Endodermal cell (in vitro differentiated cells): ENCODE measurements around the gene NADK. TPM values are rescaled to one million over a fixed set of nuclear protein-coding genes. Genes with fewer than 3 reads are reported as not detected.

Experiments
- DNase-seq: peaks from one replicate; pipeline ENCODE4 v3.0.0-alpha.2; 2017
- H3K27ac ChIP-seq: 2 replicates; pipeline ENCODE4 v1.5.1; 2013; ENCODE audit warnings: mild to moderate bottlenecking, low read depth, low read length, moderate library complexity
- H3K27me3 ChIP-seq: 2 replicates; pipeline ENCODE4 v1.6.1; 2013; ENCODE audit warnings: mild to moderate bottlenecking, low read length, moderate library complexity; ENCODE audit not compliant: insufficient read depth, control insufficient read depth, poor library complexity, severe bottlenecking
- H3K36me3 ChIP-seq: 2 replicates; pipeline ENCODE4 v1.7.0; 2013; ENCODE audit warnings: mild to moderate bottlenecking, low read length, moderate library complexity; ENCODE audit not compliant: control insufficient read depth, insufficient read depth
- H3K4me1 ChIP-seq: one replicate; pipeline ENCODE4 v1.7.0; 2013; ENCODE audit warnings: low read length; ENCODE audit not compliant: control insufficient read depth, insufficient read depth
- H3K4me3 ChIP-seq: 2 replicates; pipeline ENCODE4 v1.5.1; 2013; ENCODE audit warnings: mild to moderate bottlenecking, low read length, moderate library complexity
- H3K9ac ChIP-seq: 2 replicates; pipeline ENCODE4 v1.6.1; 2013; ENCODE audit warnings: mild to moderate bottlenecking, low read length, moderate library complexity; ENCODE audit not compliant: poor library complexity, severe bottlenecking; ENCODE audit errors: extremely low read depth
- H3K9me3 ChIP-seq: 2 replicates; pipeline ENCODE4 v1.6.1; 2013; ENCODE audit warnings: mild to moderate bottlenecking, low read length, moderate library complexity; ENCODE audit not compliant: control insufficient read depth
- H3K27ac Mint-ChIP-seq: 2 replicates; pipeline ENCODE4 v1.8.0; 2020; ENCODE audit warnings: mixed read lengths
- H3K27me3 Mint-ChIP-seq: 2 replicates; pipeline ENCODE4 v1.8.0; 2021; ENCODE audit warnings: mild to moderate bottlenecking, mixed read lengths; ENCODE audit not compliant: insufficient read depth
- H3K36me3 Mint-ChIP-seq: 2 replicates; pipeline ENCODE4 v1.8.0; 2020; ENCODE audit warnings: low read depth, mixed read lengths
- H3K4me1 Mint-ChIP-seq: 2 replicates; pipeline ENCODE4 v1.8.0; 2020; ENCODE audit warnings: mixed read lengths
- H3K4me3 Mint-ChIP-seq: 2 replicates; pipeline ENCODE4 v1.8.0; 2020; ENCODE audit warnings: mild to moderate bottlenecking, moderate library complexity, mixed read lengths
- H3K9me3 Mint-ChIP-seq: 2 replicates; pipeline ENCODE4 v1.8.0; 2020; ENCODE audit warnings: mild to moderate bottlenecking, mixed read lengths
- WGBS, 2 experiments: methylation state at CpG; one replicate each; pipeline versions ENCODE4 v1.1.5 to v1.1.7; 2013; ENCODE audit warnings: missing lambda C conversion rate in 2 of 2, mixed read lengths in 1 of 2; ENCODE audit not compliant: insufficient coverage in 1 of 2, insufficient read length in 1 of 2; 5-methylcytosine and 5-hydroxymethylcytosine counted together
- total RNA-seq, 2 donors: library from RNA; stranded (reverse); fragmentation: NEBNext Ultra II Directional in 1 of 2; extraction: Animal tissue kit (Norgen Biotek cat#: 25700) in 1 of 2; gene quantifications; 2 replicates in 1 of 2; 3 replicates in 1 of 2; pipeline ENCODE4 v1.2.1, GENCODE V29; 2021
- TF ChIP-seq, protein P1 (sequence below): fragments of 200-600 bp; sonication (generic); conservative IDR thresholded peaks from 2 replicates; pipeline ENCODE4 v1.5.0; 2021; ENCODE audit warnings: antibody characterized with exemption, mild to moderate bottlenecking

Gene NADK
- total RNA-seq, 2 donors from 2014 or later = 75.2 to 81.6 TPM

DNA sequence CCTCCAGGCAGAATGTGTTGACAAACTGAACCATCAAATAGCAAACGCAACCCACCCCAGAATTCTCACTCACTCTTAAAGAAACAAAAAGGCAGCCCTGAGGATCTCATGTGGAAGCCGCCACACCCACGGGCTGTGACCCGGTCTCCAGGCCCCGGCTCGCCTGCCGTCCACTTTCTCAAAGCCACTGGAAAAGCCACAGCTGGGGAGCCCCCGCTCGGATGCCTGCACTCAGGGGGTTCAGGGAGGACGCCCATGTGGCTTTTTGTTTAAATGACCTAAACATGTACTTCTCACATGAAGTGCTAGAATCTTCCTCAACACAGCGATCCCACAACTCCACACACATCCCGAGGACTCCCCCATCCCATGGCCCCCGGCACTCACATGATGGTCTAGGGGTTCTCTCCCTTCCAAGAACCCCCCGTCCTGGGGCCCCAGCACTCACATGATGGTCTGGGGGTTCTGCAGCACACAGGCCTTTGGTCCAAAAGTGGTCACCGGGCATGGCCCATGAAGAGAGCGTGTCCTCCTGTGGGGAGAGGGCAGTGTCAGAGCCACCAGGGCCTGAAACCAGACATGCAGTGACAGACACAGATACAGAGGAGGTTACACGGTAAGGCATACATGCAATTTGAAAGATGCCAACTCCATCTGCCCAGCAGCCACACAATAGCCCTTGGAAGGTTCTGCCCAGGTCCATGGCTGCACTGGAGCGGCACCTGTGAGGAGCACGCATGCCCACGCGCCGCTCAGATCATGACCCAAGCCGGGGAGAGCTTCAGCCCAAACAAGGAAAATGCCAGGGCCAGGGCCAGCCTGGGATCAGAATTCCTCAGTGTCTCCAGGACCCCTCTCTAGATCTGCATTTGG, 16.5 kb downstream of the NADK start:
- WGBS, 2 experiments = 96 to 97% methylated on average over 13 to 23 of the region's 23 CpGs
- H3K9ac ChIP-seq = no peak overlapping the region
- H3K27me3 ChIP-seq = no peaks in the 10 kb centered on the region
- H3K9me3 ChIP-seq = no peaks in the 10 kb centered on the region
- no peak overlapping the region for H3K4me3 ChIP-seq
- no peaks in the 10 kb centered on the region for H3K4me1 ChIP-seq
- TF ChIP-seq, protein P1, sequence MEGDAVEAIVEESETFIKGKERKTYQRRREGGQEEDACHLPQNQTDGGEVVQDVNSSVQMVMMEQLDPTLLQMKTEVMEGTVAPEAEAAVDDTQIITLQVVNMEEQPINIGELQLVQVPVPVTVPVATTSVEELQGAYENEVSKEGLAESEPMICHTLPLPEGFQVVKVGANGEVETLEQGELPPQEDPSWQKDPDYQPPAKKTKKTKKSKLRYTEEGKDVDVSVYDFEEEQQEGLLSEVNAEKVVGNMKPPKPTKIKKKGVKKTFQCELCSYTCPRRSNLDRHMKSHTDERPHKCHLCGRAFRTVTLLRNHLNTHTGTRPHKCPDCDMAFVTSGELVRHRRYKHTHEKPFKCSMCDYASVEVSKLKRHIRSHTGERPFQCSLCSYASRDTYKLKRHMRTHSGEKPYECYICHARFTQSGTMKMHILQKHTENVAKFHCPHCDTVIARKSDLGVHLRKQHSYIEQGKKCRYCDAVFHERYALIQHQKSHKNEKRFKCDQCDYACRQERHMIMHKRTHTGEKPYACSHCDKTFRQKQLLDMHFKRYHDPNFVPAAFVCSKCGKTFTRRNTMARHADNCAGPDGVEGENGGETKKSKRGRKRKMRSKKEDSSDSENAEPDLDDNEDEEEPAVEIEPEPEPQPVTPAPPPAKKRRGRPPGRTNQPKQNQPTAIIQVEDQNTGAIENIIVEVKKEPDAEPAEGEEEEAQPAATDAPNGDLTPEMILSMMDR = no peak
- H3K4me3 Mint-ChIP-seq = no peak overlapping the region
- peaks cover 37% of the 10 kb centered on the region for H3K36me3 ChIP-seq
- peaks cover 68% of the 10 kb centered on the region for H3K36me3 Mint-ChIP-seq
- DNase-seq = no peak
- no peak overlapping the region for H3K27ac ChIP-seq
- no peaks in the 10 kb centered on the region for H3K27me3 Mint-ChIP-seq
- no peaks in the 10 kb centered on the region for H3K4me1 Mint-ChIP-seq
- no peaks in the 10 kb centered on the region for H3K9me3 Mint-ChIP-seq
- H3K27ac Mint-ChIP-seq = no peak overlapping the region

GRCh38 chr1:1760715-1761114, 17.6 kb downstream of the NADK start:
- Mint-ChIP-seq H3K9me3 (no peaks in the 10 kb centered on the region), H3K27ac (no peak overlapping the region), H3K27me3 (no peaks in the 10 kb centered on the region), H3K4me3 (no peak overlapping the region), H3K4me1 (no peaks in the 10 kb centered on the region), H3K36me3 (peaks cover 70% of the 10 kb centered on the region)
- no peak for DNase-seq
- Histone ChIP-seq H3K27me3 (no peaks in the 10 kb centered on the region), H3K9ac (no peak overlapping the region), H3K4me3 (no peak overlapping the region), H3K27ac (no peak overlapping the region), H3K9me3 (no peaks in the 10 kb centered on the region), H3K4me1 (no peaks in the 10 kb centered on the region), H3K36me3 (peaks cover 41% of the 10 kb centered on the region)
- WGBS, 2 experiments = 95 to 96% methylated on average over 10 of the region's 10 CpGs
- TF ChIP-seq, protein P1 = no peak

DNA sequence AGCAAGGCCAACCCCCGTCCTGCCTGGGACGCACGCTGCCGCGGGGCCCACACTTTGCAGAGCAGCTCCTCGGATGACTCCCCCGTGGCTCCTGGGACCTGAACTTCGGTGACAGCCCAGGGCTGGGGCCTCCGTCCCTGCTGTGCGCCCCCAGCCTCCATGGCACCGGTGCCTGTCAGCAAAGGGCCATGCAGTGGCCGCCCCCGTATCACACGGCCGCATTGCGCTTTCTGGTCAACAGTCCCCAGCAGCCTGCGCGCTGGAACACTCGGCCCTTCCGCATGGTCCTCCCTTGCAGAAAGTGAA, 18.0 kb downstream of the NADK start:
- no peak overlapping the region for H3K4me3 Mint-ChIP-seq
- H3K9ac ChIP-seq = no peak overlapping the region
- no peaks in the 10 kb centered on the region for H3K27me3 ChIP-seq
- H3K27ac ChIP-seq = no peak overlapping the region
- no peaks in the 10 kb centered on the region for H3K9me3 Mint-ChIP-seq
- peaks cover 71% of the 10 kb centered on the region for H3K36me3 Mint-ChIP-seq
- H3K36me3 ChIP-seq = peaks cover 43% of the 10 kb centered on the region
- no peaks in the 10 kb centered on the region for H3K9me3 ChIP-seq
- H3K27ac Mint-ChIP-seq = no peak overlapping the region
- DNase-seq = no peak
- TF ChIP-seq, protein P1 = no peak
- no peak overlapping the region for H3K4me3 ChIP-seq
- no peaks in the 10 kb centered on the region for H3K27me3 Mint-ChIP-seq
- no peaks in the 10 kb centered on the region for H3K4me1 ChIP-seq
- 95 to 98% methylated on average over 19 to 20 of the region's 20 CpGs for WGBS, 2 experiments
- no peaks in the 10 kb centered on the region for H3K4me1 Mint-ChIP-seq
